RPMI8226 (cell line): ENCODE measurements around the gene SKIDA1.

Experiments
- DNase-seq: peaks from one replicate; pipeline ENCODE4 v3.0.0-alpha.2; 2015

Gene SKIDA1

DNA sequence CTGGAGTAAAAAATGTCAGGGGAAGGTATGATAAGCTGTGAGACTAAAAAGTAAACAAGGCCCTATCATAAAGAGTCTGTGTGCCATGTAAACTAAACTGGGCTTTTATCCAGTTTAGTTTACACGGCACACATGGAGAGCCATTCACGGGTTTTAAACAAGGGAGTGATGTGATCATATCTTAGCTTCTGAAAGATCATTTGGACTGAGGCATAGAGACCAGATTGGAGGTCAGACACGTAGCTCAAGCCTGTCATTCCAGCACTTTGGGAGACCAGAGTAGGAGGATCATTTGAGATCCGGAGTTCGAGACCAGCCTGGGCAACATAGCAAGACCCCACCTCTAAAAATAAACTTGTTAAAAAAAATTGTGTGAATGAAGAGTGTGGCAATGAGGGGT, 50.1 kb downstream of the SKIDA1 start:
- no peak for DNase-seq

DNA sequence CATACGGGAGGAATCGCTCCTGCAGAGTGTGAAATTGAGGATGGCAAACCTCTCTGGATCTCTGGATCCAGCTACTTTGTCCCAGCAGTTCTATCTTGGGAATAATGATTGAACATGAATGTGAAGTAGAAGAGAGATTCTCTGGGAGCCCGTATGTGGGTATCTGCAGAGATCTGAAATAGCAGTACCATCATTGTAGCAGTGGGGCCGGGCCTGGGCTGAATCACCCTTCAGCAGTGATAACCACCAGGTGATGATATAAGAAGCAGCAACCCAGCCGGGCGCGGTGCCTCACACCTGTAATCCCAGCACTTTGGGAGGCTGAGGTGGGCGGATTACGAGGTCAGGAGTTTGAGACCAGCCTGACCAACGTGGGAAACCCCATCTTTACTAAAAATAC, 51.9 kb downstream of the SKIDA1 start:
- DNase-seq = no peak

- no peak for DNase-seq
Observed at GRCh38 chr10:21473135-21473534, 52.3 kb downstream of the SKIDA1 start.

DNA sequence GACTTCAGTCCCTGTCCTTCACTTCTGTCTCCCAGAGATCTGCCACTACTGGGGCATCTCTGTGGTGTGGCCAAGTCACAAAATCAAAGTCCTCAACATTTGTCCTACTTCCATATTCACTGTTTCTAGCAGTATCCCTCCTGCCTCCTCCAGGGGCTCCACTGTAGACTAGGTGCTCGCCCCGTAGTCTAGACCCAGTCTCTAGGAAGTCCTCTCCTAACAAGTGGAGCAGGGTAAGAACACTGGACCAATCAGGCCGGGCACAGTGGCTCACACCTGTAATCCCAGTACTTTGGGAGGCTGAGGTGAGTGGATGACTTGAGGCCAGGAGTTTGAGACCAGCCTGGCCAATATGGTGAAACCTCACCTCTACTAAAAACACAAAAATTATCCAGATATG, 57.4 kb downstream of the SKIDA1 start:
- DNase-seq = no peak

- no peak for DNase-seq
Observed at GRCh38 chr10:21467633-21468032, 57.8 kb downstream of the SKIDA1 start.

GRCh38 chr10:21464134-21464533, 61.3 kb downstream of the SKIDA1 start:
- DNase-seq = no peak
